A549 treated with GW870086 at 1 μM for 4 hours (cell line): ENCODE data around the gene UPF3A. TPM values are rescaled to one million over a fixed set of nuclear protein-coding genes. Genes with fewer than 3 reads are reported as not detected.

ENCODE experiments used
- total RNA-seq: library from RNA; stranded (reverse); fragments of 200-300 nt; extraction: Qiagen RNA extraction; gene quantifications from 5 replicates; pipeline ENCODE4 v1.2.3, GENCODE V29; 2022; ENCODE audit warnings: low read depth

The UPF3A gene
- 28.9 to 34.4 TPM (median 32.5 TPM) in 5 replicates for total RNA-seq

DNA sequence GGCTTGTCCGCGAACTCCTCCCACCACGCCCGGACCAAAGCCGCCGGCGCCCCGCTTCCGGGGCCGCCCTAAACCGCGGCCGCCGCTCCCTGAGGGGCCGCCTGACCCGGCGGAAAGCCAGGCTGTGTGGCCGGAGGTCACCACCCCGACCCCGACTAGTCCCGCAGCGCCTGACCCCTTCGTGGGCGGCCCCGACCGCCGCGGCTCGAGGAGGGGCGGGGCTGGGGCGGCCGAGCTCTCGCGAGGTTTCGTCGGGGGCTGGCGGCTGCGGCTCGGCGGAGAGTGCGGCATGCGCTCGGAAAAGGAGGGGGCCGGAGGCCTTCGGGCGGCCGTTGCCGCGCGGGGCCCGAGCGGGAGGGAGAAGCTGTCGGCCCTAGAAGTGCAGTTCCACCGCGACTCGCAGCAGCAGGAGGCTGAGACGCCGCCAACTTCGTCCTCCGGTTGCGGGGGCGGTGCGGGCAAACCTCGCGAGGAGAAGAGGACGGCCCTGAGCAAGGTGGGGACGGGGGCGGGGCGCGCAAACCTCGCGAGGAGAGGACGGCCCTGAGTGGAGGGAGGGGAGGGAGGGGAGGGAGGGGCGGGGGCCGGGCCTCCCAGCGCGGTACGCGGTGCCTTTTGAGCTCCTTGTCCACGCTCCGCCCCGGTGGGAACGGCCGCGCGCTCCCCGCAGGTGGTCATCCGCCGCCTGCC lies at the start of gene UPF3A:
UPF3A (plus strand) TSS at position 251 of the 690 bp plus-strand sequence; CDS start at position 290, 39 bp downstream.

DNA sequence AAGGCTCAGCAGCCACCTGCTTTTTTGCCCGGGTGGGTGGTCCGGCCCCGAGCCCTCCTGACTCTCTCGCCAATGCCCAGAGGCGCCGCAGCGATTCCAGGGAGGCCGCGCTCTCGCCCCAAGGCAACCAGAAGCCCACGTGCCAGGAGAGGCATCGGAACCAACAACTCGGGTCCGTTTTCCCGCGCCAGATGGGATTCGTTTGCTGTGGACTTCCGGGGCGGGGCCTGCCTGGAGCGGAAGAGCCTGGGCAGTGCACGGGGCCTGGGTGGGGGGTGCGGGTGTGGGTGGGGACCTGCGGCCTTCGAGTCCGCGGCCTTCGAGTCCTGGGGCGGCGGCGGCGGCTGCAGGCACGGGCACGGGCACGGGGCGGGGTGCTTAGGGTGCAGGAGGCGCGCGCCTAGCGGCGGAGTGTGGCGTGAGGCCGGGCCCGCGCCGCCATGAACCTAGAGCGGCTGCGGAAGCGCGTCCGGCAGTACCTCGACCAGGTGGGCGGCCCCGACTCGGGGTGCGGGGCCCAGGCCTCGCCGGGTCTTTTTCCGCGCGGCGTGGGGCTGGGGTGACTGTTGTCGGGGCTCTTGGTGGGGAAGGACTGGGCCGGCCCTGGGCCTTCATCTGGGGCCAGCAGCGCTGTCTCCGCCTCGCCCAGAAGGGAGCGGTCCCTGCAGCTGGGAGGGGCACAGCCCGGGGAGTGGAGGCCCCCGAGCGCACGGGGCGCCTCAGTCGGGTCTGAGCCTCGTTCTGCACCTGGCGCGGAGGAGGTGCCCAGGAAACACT lies 46.6 kb upstream of the UPF3A start, which contains the start of gene CDC16:
CDC16 (plus strand) TSS at position 253 of the 777 bp plus-strand sequence; CDS start at position 441, 188 bp downstream.

DNA sequence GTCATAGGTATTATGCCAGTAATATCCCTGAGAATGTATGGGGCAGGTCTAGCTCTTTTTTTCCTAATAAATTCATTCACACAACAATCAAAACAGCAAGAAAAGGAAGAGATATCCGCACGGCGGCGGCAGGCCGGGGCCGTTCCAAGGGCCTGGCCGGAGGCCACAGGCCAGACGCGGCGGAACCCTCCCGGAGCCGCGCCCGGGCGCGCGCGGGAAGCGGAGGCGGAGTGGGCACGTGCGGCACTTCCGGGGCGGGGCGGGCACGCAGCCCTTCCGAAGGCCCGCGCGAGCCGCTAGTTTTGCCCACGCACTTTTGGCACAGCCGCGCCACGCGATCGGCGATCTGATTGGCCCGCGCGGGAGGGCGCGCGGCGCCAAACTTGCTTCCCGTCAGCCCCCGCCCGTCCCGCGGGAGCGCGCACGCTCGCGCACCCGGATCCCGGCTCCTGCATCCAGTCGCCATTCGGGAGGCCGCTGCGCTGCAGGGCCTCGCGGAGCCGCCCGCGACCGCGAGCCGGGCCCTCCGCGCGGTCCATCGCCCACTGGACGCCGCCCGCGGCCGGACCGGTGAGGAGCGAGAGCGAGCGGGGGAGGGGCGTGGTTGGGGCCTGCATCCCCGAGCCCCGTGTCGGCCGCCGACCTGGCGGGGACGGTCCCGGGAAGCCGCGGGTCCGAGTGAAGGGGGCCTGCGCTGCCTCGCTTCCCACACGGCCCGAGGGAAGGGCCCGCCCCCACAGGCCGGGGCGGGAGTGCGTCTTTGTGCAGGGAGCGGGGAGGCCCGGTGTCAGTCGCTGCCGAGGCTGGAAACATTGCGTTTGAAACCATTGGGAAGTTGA lies 32.9 kb downstream of the UPF3A start, which contains the start of gene CHAMP1:
CHAMP1 (plus strand) TSS at position 430 of the 839 bp plus-strand sequence. CDS start 9,340 bp downstream, outside the sequence.

Other genes starting within 250 kb of the UPF3A start
- 9.1 to 12.6 TPM (median 11.2 TPM) in 5 replicates for gene RASA3, start 149.0 kb upstream of the UPF3A start, total RNA-seq
- not detected in 5 replicates for gene CFAP97D2, start 102.3 kb upstream of the UPF3A start, total RNA-seq
- 38.1 to 43.2 TPM (median 40.6 TPM) in 5 replicates for gene CDC16, start 46.7 kb upstream of the UPF3A start, total RNA-seq
- 17.8 to 25.3 TPM (median 23.4 TPM) in 5 replicates for gene CHAMP1, start 32.9 kb downstream of the UPF3A start, total RNA-seq